HEK293 (cell line): Measurements from ENCODE around the gene HNRNPL.

Source experiments
- FEZF1 ChIP-seq: fragments of 450-650 bp; formaldehyde crosslinking; IDR thresholded peaks from 2 replicates; pipeline ENCODE4 v1.5.1; 2016; ENCODE audit warnings: missing biosample characterization, missing genetic modification characterization
- GLIS2 ChIP-seq: fragments of 450-650 bp; formaldehyde crosslinking; IDR thresholded peaks from 2 replicates; pipeline ENCODE4 v1.5.1; 2016; ENCODE audit warnings: missing biosample characterization, missing genetic modification characterization
- KLF10 ChIP-seq: fragments of 450-650 bp; IDR thresholded peaks from 2 replicates; pipeline ENCODE4 v1.5.1; 2018; ENCODE audit warnings: missing biosample characterization, mild to moderate bottlenecking, missing genetic modification characterization
- SCRT2 ChIP-seq: fragments of 450-650 bp; formaldehyde crosslinking; IDR thresholded peaks from 2 replicates; pipeline ENCODE4 v1.5.1; 2016; ENCODE audit warnings: missing biosample characterization, missing genetic modification characterization
- ZBTB7A ChIP-seq: fragments of 450-650 bp; formaldehyde crosslinking; IDR thresholded peaks from 2 replicates; pipeline ENCODE4 v1.5.1; 2016; ENCODE audit warnings: low read depth, missing biosample characterization, missing genetic modification characterization
- ZNF132 ChIP-seq: fragments of 450-650 bp; formaldehyde crosslinking; IDR thresholded peaks from 2 replicates; pipeline ENCODE4 v1.5.1; 2017; ENCODE audit warnings: missing biosample characterization, missing genetic modification characterization, borderline replicate concordance
- ZNF16 ChIP-seq: fragments of 450-650 bp; formaldehyde crosslinking; IDR thresholded peaks from 2 replicates; pipeline ENCODE4 v1.5.1; 2016; ENCODE audit warnings: low read depth, missing biosample characterization, missing genetic modification characterization
- ZNF174 ChIP-seq: fragments of 450-650 bp; formaldehyde crosslinking; IDR thresholded peaks from 2 replicates; pipeline ENCODE4 v1.5.0; 2017; ENCODE audit warnings: missing biosample characterization, mild to moderate bottlenecking, missing genetic modification characterization
- ZNF184 ChIP-seq: fragments of 450-650 bp; IDR thresholded peaks from 2 replicates; pipeline ENCODE4 v1.5.1; 2018; ENCODE audit warnings: missing biosample characterization, mild to moderate bottlenecking, missing genetic modification characterization
- ZNF19 ChIP-seq: fragments of 450-650 bp; formaldehyde crosslinking; IDR thresholded peaks from 2 replicates; pipeline ENCODE4; 2016; ENCODE audit warnings: missing biosample characterization, missing genetic modification characterization, low read depth
- ZNF24 ChIP-seq: fragments of 450-650 bp; formaldehyde crosslinking; IDR thresholded peaks from 2 replicates; pipeline ENCODE4 v1.5.1; 2016; ENCODE audit warnings: missing biosample characterization, missing genetic modification characterization
- ZNF266 ChIP-seq: fragments of 450-650 bp; formaldehyde crosslinking; IDR thresholded peaks from 2 replicates; pipeline ENCODE4 v1.5.1; 2016; ENCODE audit warnings: missing biosample characterization, missing genetic modification characterization, low read depth
- ZNF302 ChIP-seq: fragments of 450-650 bp; formaldehyde crosslinking; IDR thresholded peaks from 2 replicates; pipeline ENCODE4 v1.5.1; 2016; ENCODE audit warnings: missing biosample characterization, missing genetic modification characterization, low read depth
- ZNF391 ChIP-seq: fragments of 450-650 bp; formaldehyde crosslinking; IDR thresholded peaks from 2 replicates; pipeline ENCODE4 v1.5.1; 2016; ENCODE audit warnings: low read depth, missing biosample characterization, missing genetic modification characterization, borderline replicate concordance
- ZNF426 ChIP-seq: fragments of 450-650 bp; formaldehyde crosslinking; IDR thresholded peaks from 2 replicates; pipeline ENCODE4 v1.5.1; 2017; ENCODE audit warnings: missing biosample characterization, missing genetic modification characterization, mild to moderate bottlenecking, inconsistent platforms, moderate library complexity
- ZNF560 ChIP-seq: fragments of 450-650 bp; formaldehyde crosslinking; IDR thresholded peaks from 2 replicates; pipeline ENCODE4 v1.5.1; 2017; ENCODE audit warnings: missing biosample characterization, missing genetic modification characterization, borderline replicate concordance
- ZNF610 ChIP-seq: fragments of 450-650 bp; formaldehyde crosslinking; IDR thresholded peaks from 2 replicates; pipeline ENCODE4 v1.5.1; 2016; ENCODE audit warnings: missing biosample characterization, missing genetic modification characterization, borderline replicate concordance
- ZNF701 ChIP-seq: fragments of 450-650 bp; formaldehyde crosslinking; IDR thresholded peaks from 2 replicates; pipeline ENCODE4 v1.5.1; 2016; ENCODE audit warnings: missing biosample characterization, missing genetic modification characterization
- ZNF747 ChIP-seq: fragments of 450-650 bp; formaldehyde crosslinking; IDR thresholded peaks from 2 replicates; pipeline ENCODE4 v1.5.1; 2016; ENCODE audit warnings: missing biosample characterization, missing genetic modification characterization
- ZNF76 ChIP-seq: fragments of 450-650 bp; formaldehyde crosslinking; IDR thresholded peaks from 2 replicates; pipeline ENCODE4; 2016; ENCODE audit warnings: low read depth, missing biosample characterization, missing genetic modification characterization, borderline replicate concordance
- TF ChIP-seq, protein P1 (sequence below): fragments of 450-650 bp; formaldehyde crosslinking; IDR thresholded peaks from 2 replicates; pipeline ENCODE4 v1.5.1; 2017; ENCODE audit warnings: missing biosample characterization, missing genetic modification characterization
- TF ChIP-seq, protein P2 (sequence below): fragments of 450-650 bp; formaldehyde crosslinking; IDR thresholded peaks from 2 replicates; pipeline ENCODE4 v1.5.1; 2016; ENCODE audit warnings: missing biosample characterization, missing genetic modification characterization
- TF ChIP-seq, protein P3 (sequence below): fragments of 450-650 bp; formaldehyde crosslinking; IDR thresholded peaks from 2 replicates; pipeline ENCODE4 v1.5.1; 2016; ENCODE audit warnings: missing biosample characterization, missing genetic modification characterization
- TF ChIP-seq, protein P4 (sequence below): fragments of 450-650 bp; formaldehyde crosslinking; IDR thresholded peaks from 2 replicates; pipeline ENCODE4 v1.5.1; 2016; ENCODE audit warnings: missing biosample characterization, missing genetic modification characterization
- TF ChIP-seq, protein P5 (sequence below): fragments of 450-650 bp; formaldehyde crosslinking; IDR thresholded peaks from 2 replicates; pipeline ENCODE4 v1.5.1; 2017; ENCODE audit warnings: missing biosample characterization, missing genetic modification characterization
- TF ChIP-seq, protein P6 (sequence below): fragments of 450-650 bp; formaldehyde crosslinking; IDR thresholded peaks from 2 replicates; pipeline ENCODE4 v1.5.1; 2016; ENCODE audit warnings: missing biosample characterization, missing genetic modification characterization
- TF ChIP-seq, protein P7 (sequence below): fragments of 450-650 bp; formaldehyde crosslinking; IDR thresholded peaks from 2 replicates; pipeline ENCODE4 v1.5.1; 2016; ENCODE audit warnings: missing biosample characterization, missing genetic modification characterization

Gene HNRNPL

DNA sequence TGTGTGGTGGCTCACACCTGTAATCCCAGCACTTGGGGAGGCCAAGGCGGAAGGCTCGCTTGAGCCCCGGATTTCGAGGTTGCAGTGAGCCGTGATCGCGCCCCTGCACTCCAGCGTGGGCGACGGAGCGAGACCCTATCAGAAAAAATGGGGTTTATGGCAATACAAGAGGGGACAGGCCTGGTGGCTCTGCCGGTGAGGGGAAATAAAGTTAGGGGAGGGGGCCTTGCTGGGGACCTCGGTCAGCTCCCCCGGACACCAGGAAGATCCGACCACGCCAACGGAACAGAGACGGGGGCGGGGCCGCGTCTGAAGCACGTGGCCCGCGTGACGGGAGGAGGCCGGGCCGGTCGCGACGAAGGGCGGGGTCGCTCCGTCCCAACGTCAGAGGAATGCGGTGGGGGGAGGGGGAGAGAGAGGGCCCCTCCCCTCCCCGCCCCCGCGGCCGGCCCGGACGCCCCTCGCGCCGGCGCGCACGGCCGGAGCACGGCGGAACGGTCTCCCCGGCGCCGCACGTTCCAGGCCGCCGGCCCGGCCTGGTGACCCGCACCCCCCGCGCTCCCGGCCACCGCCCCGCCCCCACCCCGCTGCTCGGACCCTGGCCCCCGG lies 1.9 kb upstream of the HNRNPL start (continued):
- TF ChIP-seq ZNF747 (no peak), ZNF174 (no peak), ZNF24 (tag by site-specific recombination) (peak; percentile 72), ZNF426 (tag by site-specific recombination) (no peak), ZNF132 (tag by site-specific recombination) (no peak), ZNF184 (tag by site-specific recombination) (no peak), ZNF19 (tag by site-specific recombination) (no peak), ZNF560 (tag by site-specific recombination) (no peak), KLF10 (peak; percentile 99), ZNF391 (peak; percentile 76; the same call in 1 of the 2 replicates), ZBTB7A (tag by site-specific recombination) (peak; percentile 98), ZNF302 (tag by site-specific recombination) (no peak), FEZF1 (tag by site-specific recombination) (no peak), ZNF76 (peak; percentile 32; the same call in 1 of the 2 replicates), ZNF16 (tag by site-specific recombination) (no peak), SCRT2 (tag by site-specific recombination) (no peak; the same call in 1 of the 2 replicates), ZNF610 (peak; percentile 53; the same call in 1 of the 2 replicates), ZNF266 (tag by site-specific recombination) (no peak), GLIS2 (tag by site-specific recombination) (peak; percentile 100), ZNF701 (tag by site-specific recombination) (no peak)
- TF ChIP-seq, protein P1, sequence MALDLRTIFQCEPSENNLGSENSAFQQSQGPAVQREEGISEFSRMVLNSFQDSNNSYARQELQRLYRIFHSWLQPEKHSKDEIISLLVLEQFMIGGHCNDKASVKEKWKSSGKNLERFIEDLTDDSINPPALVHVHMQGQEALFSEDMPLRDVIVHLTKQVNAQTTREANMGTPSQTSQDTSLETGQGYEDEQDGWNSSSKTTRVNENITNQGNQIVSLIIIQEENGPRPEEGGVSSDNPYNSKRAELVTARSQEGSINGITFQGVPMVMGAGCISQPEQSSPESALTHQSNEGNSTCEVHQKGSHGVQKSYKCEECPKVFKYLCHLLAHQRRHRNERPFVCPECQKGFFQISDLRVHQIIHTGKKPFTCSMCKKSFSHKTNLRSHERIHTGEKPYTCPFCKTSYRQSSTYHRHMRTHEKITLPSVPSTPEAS = no peak
- TF ChIP-seq, protein P2, sequence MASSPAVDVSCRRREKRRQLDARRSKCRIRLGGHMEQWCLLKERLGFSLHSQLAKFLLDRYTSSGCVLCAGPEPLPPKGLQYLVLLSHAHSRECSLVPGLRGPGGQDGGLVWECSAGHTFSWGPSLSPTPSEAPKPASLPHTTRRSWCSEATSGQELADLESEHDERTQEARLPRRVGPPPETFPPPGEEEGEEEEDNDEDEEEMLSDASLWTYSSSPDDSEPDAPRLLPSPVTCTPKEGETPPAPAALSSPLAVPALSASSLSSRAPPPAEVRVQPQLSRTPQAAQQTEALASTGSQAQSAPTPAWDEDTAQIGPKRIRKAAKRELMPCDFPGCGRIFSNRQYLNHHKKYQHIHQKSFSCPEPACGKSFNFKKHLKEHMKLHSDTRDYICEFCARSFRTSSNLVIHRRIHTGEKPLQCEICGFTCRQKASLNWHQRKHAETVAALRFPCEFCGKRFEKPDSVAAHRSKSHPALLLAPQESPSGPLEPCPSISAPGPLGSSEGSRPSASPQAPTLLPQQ (tag by site-specific recombination) = peak; percentile 66
- TF ChIP-seq, protein P3, sequence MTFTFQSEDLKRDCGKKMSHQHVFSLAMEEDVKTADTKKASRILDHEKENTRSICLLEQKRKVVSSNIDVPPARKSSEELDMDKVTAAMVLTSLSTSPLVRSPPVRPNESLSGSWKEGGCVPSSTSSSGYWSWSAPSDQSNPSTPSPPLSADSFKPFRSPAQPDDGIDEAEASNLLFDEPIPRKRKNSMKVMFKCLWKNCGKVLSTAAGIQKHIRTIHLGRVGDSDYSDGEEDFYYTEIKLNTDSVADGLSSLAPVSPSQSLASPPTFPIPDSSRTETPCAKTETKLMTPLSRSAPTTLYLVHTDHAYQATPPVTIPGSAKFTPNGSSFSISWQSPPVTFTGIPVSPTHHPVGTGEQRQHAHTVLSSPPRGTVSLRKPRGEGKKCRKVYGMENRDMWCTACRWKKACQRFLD (tag by site-specific recombination) = no peak
- TF ChIP-seq, protein P4, sequence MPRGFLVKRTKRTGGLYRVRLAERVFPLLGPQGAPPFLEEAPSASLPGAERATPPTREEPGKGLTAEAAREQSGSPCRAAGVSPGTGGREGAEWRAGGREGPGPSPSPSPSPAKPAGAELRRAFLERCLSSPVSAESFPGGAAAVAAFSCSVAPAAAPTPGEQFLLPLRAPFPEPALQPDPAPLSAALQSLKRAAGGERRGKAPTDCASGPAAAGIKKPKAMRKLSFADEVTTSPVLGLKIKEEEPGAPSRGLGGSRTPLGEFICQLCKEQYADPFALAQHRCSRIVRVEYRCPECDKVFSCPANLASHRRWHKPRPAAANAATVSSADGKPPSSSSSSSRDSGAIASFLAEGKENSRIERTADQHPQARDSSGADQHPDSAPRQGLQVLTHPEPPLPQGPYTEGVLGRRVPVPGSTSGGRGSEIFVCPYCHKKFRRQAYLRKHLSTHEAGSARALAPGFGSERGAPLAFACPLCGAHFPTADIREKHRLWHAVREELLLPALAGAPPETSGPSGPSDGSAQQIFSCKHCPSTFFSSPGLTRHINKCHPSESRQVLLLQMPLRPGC = peak; percentile 36
- TF ChIP-seq, protein P5, sequence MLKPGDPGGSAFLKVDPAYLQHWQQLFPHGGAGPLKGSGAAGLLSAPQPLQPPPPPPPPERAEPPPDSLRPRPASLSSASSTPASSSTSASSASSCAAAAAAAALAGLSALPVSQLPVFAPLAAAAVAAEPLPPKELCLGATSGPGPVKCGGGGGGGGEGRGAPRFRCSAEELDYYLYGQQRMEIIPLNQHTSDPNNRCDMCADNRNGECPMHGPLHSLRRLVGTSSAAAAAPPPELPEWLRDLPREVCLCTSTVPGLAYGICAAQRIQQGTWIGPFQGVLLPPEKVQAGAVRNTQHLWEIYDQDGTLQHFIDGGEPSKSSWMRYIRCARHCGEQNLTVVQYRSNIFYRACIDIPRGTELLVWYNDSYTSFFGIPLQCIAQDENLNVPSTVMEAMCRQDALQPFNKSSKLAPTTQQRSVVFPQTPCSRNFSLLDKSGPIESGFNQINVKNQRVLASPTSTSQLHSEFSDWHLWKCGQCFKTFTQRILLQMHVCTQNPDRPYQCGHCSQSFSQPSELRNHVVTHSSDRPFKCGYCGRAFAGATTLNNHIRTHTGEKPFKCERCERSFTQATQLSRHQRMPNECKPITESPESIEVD (tag by site-specific recombination) = no peak
- TF ChIP-seq, protein P6, sequence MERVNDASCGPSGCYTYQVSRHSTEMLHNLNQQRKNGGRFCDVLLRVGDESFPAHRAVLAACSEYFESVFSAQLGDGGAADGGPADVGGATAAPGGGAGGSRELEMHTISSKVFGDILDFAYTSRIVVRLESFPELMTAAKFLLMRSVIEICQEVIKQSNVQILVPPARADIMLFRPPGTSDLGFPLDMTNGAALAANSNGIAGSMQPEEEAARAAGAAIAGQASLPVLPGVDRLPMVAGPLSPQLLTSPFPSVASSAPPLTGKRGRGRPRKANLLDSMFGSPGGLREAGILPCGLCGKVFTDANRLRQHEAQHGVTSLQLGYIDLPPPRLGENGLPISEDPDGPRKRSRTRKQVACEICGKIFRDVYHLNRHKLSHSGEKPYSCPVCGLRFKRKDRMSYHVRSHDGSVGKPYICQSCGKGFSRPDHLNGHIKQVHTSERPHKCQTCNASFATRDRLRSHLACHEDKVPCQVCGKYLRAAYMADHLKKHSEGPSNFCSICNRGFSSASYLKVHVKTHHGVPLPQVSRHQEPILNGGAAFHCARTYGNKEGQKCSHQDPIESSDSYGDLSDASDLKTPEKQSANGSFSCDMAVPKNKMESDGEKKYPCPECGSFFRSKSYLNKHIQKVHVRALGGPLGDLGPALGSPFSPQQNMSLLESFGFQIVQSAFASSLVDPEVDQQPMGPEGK (tag by site-specific recombination) = peak; percentile 97
- TF ChIP-seq, protein P7, sequence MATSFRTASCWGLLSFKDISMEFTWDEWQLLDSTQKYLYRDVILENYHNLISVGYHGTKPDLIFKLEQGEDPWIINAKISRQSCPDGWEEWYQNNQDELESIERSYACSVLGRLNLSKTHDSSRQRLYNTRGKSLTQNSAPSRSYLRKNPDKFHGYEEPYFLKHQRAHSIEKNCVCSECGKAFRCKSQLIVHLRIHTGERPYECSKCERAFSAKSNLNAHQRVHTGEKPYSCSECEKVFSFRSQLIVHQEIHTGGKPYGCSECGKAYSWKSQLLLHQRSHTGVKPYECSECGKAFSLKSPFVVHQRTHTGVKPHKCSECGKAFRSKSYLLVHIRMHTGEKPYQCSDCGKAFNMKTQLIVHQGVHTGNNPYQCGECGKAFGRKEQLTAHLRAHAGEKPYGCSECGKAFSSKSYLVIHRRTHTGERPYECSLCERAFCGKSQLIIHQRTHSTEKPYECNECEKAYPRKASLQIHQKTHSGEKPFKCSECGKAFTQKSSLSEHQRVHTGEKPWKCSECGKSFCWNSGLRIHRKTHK (tag by site-specific recombination) = no peak
